Endodermal cell (in vitro differentiated cells): ENCODE measurements around the gene OTOG. TPM values are rescaled to one million over a fixed set of nuclear protein-coding genes. Genes with fewer than 3 reads are reported as not detected.

Experiments used
- DNase-seq: peaks from one replicate; pipeline ENCODE4 v3.0.0-alpha.2; 2017
- H3K27ac ChIP-seq: 2 replicates; pipeline ENCODE4 v1.5.1; 2013; ENCODE audit warnings: mild to moderate bottlenecking, low read depth, low read length, moderate library complexity
- H3K27me3 ChIP-seq: 2 replicates; pipeline ENCODE4 v1.6.1; 2013; ENCODE audit warnings: mild to moderate bottlenecking, low read length, moderate library complexity; ENCODE audit not compliant: insufficient read depth, control insufficient read depth, poor library complexity, severe bottlenecking
- H3K36me3 ChIP-seq: 2 replicates; pipeline ENCODE4 v1.7.0; 2013; ENCODE audit warnings: mild to moderate bottlenecking, low read length, moderate library complexity; ENCODE audit not compliant: control insufficient read depth, insufficient read depth
- H3K4me1 ChIP-seq: one replicate; pipeline ENCODE4 v1.7.0; 2013; ENCODE audit warnings: low read length; ENCODE audit not compliant: control insufficient read depth, insufficient read depth
- H3K4me3 ChIP-seq: 2 replicates; pipeline ENCODE4 v1.5.1; 2013; ENCODE audit warnings: mild to moderate bottlenecking, low read length, moderate library complexity
- H3K9ac ChIP-seq: 2 replicates; pipeline ENCODE4 v1.6.1; 2013; ENCODE audit warnings: mild to moderate bottlenecking, low read length, moderate library complexity; ENCODE audit not compliant: poor library complexity, severe bottlenecking; ENCODE audit errors: extremely low read depth
- H3K9me3 ChIP-seq: 2 replicates; pipeline ENCODE4 v1.6.1; 2013; ENCODE audit warnings: mild to moderate bottlenecking, low read length, moderate library complexity; ENCODE audit not compliant: control insufficient read depth
- H3K27ac Mint-ChIP-seq: 2 replicates; pipeline ENCODE4 v1.8.0; 2020; ENCODE audit warnings: mixed read lengths
- H3K27me3 Mint-ChIP-seq: 2 replicates; pipeline ENCODE4 v1.8.0; 2021; ENCODE audit warnings: mild to moderate bottlenecking, mixed read lengths; ENCODE audit not compliant: insufficient read depth
- H3K36me3 Mint-ChIP-seq: 2 replicates; pipeline ENCODE4 v1.8.0; 2020; ENCODE audit warnings: low read depth, mixed read lengths
- H3K4me1 Mint-ChIP-seq: 2 replicates; pipeline ENCODE4 v1.8.0; 2020; ENCODE audit warnings: mixed read lengths
- H3K4me3 Mint-ChIP-seq: 2 replicates; pipeline ENCODE4 v1.8.0; 2020; ENCODE audit warnings: mild to moderate bottlenecking, moderate library complexity, mixed read lengths
- H3K9me3 Mint-ChIP-seq: 2 replicates; pipeline ENCODE4 v1.8.0; 2020; ENCODE audit warnings: mild to moderate bottlenecking, mixed read lengths
- CTCF ChIP-seq: fragments of 200-600 bp; sonication (generic); conservative IDR thresholded peaks from 2 replicates; pipeline ENCODE4 v1.5.0; 2021; ENCODE audit warnings: antibody characterized with exemption, mild to moderate bottlenecking
- WGBS, 2 experiments: methylation state at CpG; one replicate each; pipeline versions ENCODE4 v1.1.5 to v1.1.7; 2013; ENCODE audit warnings: missing lambda C conversion rate in 2 of 2, mixed read lengths in 1 of 2; ENCODE audit not compliant: insufficient coverage in 1 of 2, insufficient read length in 1 of 2; 5-methylcytosine and 5-hydroxymethylcytosine counted together
- total RNA-seq, 2 donors: library from RNA; stranded (reverse); fragmentation: NEBNext Ultra II Directional in 1 of 2; extraction: Animal tissue kit (Norgen Biotek cat#: 25700) in 1 of 2; gene quantifications; 2 replicates in 1 of 2; 3 replicates in 1 of 2; pipeline ENCODE4 v1.2.1, GENCODE V29; 2021

OTOG gene
- total RNA-seq, 2 donors from 2014 or later: 0.33 to 0.55 TPM

- peaks cover 57% of the 10 kb centered on the region for H3K27me3 Mint-ChIP-seq
- no peak overlapping the region for H3K27ac ChIP-seq
- H3K36me3 Mint-ChIP-seq: no peaks in the 10 kb centered on the region
- no peak overlapping the region for H3K4me3 ChIP-seq
- no peak overlapping the region for H3K4me3 Mint-ChIP-seq
- H3K4me1 Mint-ChIP-seq: peaks cover 13% of the 10 kb centered on the region
- no peak overlapping the region for H3K9ac ChIP-seq
- no peaks in the 10 kb centered on the region for H3K36me3 ChIP-seq
- H3K27ac Mint-ChIP-seq: no peak overlapping the region
- no peaks in the 10 kb centered on the region for H3K4me1 ChIP-seq
- TF ChIP-seq CTCF: no peak
- H3K9me3 Mint-ChIP-seq: no peaks in the 10 kb centered on the region
- H3K27me3 ChIP-seq: peaks cover 13% of the 10 kb centered on the region
- peak; percentile 73 for DNase-seq
- 70 to 81% methylated on average over 2 to 9 of the region's 9 CpGs for WGBS, 2 experiments
- no peaks in the 10 kb centered on the region for H3K9me3 ChIP-seq
These were observed 873 bp downstream of the OTOG start for GRCh38 chr11:17547932-17548331.

- H3K4me3 Mint-ChIP-seq: no peak overlapping the region
- 60 to 77% methylated on average over 3 to 6 of the region's 6 CpGs for WGBS, 2 experiments
- peak; percentile 77 for DNase-seq
- H3K36me3 Mint-ChIP-seq: no peaks in the 10 kb centered on the region
- Histone ChIP-seq H3K9me3 (no peaks in the 10 kb centered on the region), H3K36me3 (no peaks in the 10 kb centered on the region), H3K27me3 (peaks cover 13% of the 10 kb centered on the region), H3K27ac (no peak overlapping the region), H3K4me3 (no peak overlapping the region), H3K9ac (no peak overlapping the region), H3K4me1 (no peaks in the 10 kb centered on the region)
- peaks cover 57% of the 10 kb centered on the region for H3K27me3 Mint-ChIP-seq
- peak; percentile 68 for TF ChIP-seq CTCF
- H3K9me3 Mint-ChIP-seq: no peaks in the 10 kb centered on the region
- H3K4me1 Mint-ChIP-seq: peaks cover 13% of the 10 kb centered on the region
- H3K27ac Mint-ChIP-seq: no peak overlapping the region
These were observed 1.4 kb downstream of the OTOG start for GRCh38 chr11:17548444-17548843.

- TF ChIP-seq CTCF: no peak
- Mint-ChIP-seq H3K27me3 (peaks cover 52% of the 10 kb centered on the region), H3K4me1 (peaks cover 11% of the 10 kb centered on the region), H3K36me3 (no peaks in the 10 kb centered on the region), H3K27ac (no peak overlapping the region), H3K9me3 (no peaks in the 10 kb centered on the region), H3K4me3 (no peak overlapping the region)
- Histone ChIP-seq H3K27me3 (peaks cover 24% of the 10 kb centered on the region), H3K4me1 (no peaks in the 10 kb centered on the region), H3K36me3 (no peaks in the 10 kb centered on the region), H3K9ac (no peak overlapping the region), H3K4me3 (no peak overlapping the region), H3K27ac (no peak overlapping the region), H3K9me3 (no peaks in the 10 kb centered on the region)
- DNase-seq: no peak
- WGBS, 2 experiments: 83 to 86% methylated on average over 11 to 12 of the region's 12 CpGs
These were observed 3.6 kb downstream of the OTOG start for GRCh38 chr11:17550450-17551346.
